HUES64 (cell line): ENCODE data around the gene AAMDC.
"Not testable (repeated sequence)": the region's sequence is repeated elsewhere in the genome, so short reads cannot be mapped to it uniquely, and the experiment has no call there.

Experiments
- H3K27ac ChIP-seq: 2 replicates; pipeline ENCODE4 v1.7.0; 2013; ENCODE audit warnings: low read depth, low read length, inconsistent platforms
- H3K27me3 ChIP-seq: 2 replicates; pipeline ENCODE4 v1.6.1; 2013; ENCODE audit warnings: mild to moderate bottlenecking, low read length; ENCODE audit not compliant: insufficient read depth
- H3K36me3 ChIP-seq: 2 replicates; pipeline ENCODE4 v1.6.1; 2013; ENCODE audit warnings: mild to moderate bottlenecking, low read length; ENCODE audit not compliant: insufficient read depth
- H3K4me1 ChIP-seq: 2 replicates; pipeline ENCODE4 v1.6.1; 2013; ENCODE audit warnings: mild to moderate bottlenecking, low read length, moderate library complexity; ENCODE audit not compliant: insufficient read depth
- H3K4me3 ChIP-seq: 2 replicates; pipeline ENCODE4 v1.5.1; 2013; ENCODE audit warnings: mild to moderate bottlenecking, low read length, moderate library complexity
- H3K9ac ChIP-seq: 2 replicates; pipeline ENCODE4 v1.6.1; 2013; ENCODE audit warnings: mild to moderate bottlenecking, low read depth, low read length
- H3K9me3 ChIP-seq: 2 replicates; pipeline ENCODE4 v1.6.1; 2013; ENCODE audit warnings: low read depth, low read length; ENCODE audit not compliant: insufficient read depth
- whole genome bisulfite sequencing: fragments of 150-250, 120-280 bp; methylation state at CpG from one replicate; pipeline ENCODE4 v1.1.7; 2013; ENCODE audit warnings: missing lambda C conversion rate; 5-methylcytosine and 5-hydroxymethylcytosine counted together

Gene AAMDC

GRCh38 chr11:77884186-77884828, 63.4 kb downstream of the AAMDC start:
- Histone ChIP-seq H3K36me3 (peaks cover 43% of the 10 kb centered on the region), H3K27ac (no peak overlapping the region), H3K9me3 (no peaks in the 10 kb centered on the region), H3K9ac (no peak overlapping the region), H3K27me3 (no peaks in the 10 kb centered on the region), H3K4me1 (no peaks in the 10 kb centered on the region), H3K4me3 (no peak overlapping the region)
- 96% methylated on average over 5 of the region's 6 CpGs for WGBS

GRCh38 chr11:77884829-77885190, 63.9 kb downstream of the AAMDC start:
- 96% methylated on average over 6 of the region's 6 CpGs for WGBS
- Histone ChIP-seq H3K36me3 (peaks cover 43% of the 10 kb centered on the region), H3K9ac (no peak overlapping the region), H3K27me3 (no peaks in the 10 kb centered on the region), H3K9me3 (no peaks in the 10 kb centered on the region), H3K4me1 (no peaks in the 10 kb centered on the region), H3K27ac (no peak overlapping the region), H3K4me3 (no peak overlapping the region)

- Histone ChIP-seq H3K9ac (no peak overlapping the region), H3K36me3 (peaks cover 37% of the 10 kb centered on the region), H3K4me3 (no peak overlapping the region), H3K4me1 (no peaks in the 10 kb centered on the region), H3K9me3 (no peaks in the 10 kb centered on the region), H3K27me3 (no peaks in the 10 kb centered on the region), H3K27ac (no peak overlapping the region)
- WGBS = 95% methylated on average over 18 of the region's 18 CpGs
Observed at GRCh38 chr11:77886401-77886800, 65.5 kb downstream of the AAMDC start.

- H3K9ac ChIP-seq, H3K4me1 ChIP-seq, H3K9me3 ChIP-seq, H3K4me3 ChIP-seq, H3K27me3 ChIP-seq, H3K27ac ChIP-seq: not testable (repeated sequence)
- peaks cover 30% of the 10 kb centered on the region for H3K36me3 ChIP-seq
- WGBS = 95% methylated on average over 4 of the region's 5 CpGs
Observed at GRCh38 chr11:77889045-77889444, 68.1 kb downstream of the AAMDC start.

- H3K27me3 ChIP-seq, H3K4me1 ChIP-seq, H3K27ac ChIP-seq, H3K4me3 ChIP-seq, H3K9ac ChIP-seq, H3K9me3 ChIP-seq: not testable (repeated sequence)
- peaks cover 29% of the 10 kb centered on the region for H3K36me3 ChIP-seq
Observed at GRCh38 chr11:77890100-77890614, 69.2 kb downstream of the AAMDC start.

- not testable (repeated sequence) for H3K9me3 ChIP-seq, H3K4me1 ChIP-seq, H3K9ac ChIP-seq, H3K27ac ChIP-seq, H3K27me3 ChIP-seq, H3K4me3 ChIP-seq
- peaks cover 29% of the 10 kb centered on the region for H3K36me3 ChIP-seq
- 88% methylated on average over 4 of the region's 4 CpGs for WGBS
Observed at GRCh38 chr11:77890619-77891056, 69.7 kb downstream of the AAMDC start.

GRCh38 chr11:77891256-77891655, 70.3 kb downstream of the AAMDC start:
- not testable (repeated sequence) for H3K27me3 ChIP-seq, H3K9me3 ChIP-seq, H3K4me3 ChIP-seq, H3K27ac ChIP-seq, H3K9ac ChIP-seq, H3K4me1 ChIP-seq
- H3K36me3 ChIP-seq = peaks cover 29% of the 10 kb centered on the region
- 98% methylated on average over 7 of the region's 7 CpGs for WGBS

- H3K4me3 ChIP-seq, H3K9ac ChIP-seq, H3K9me3 ChIP-seq, H3K4me1 ChIP-seq, H3K27me3 ChIP-seq, H3K27ac ChIP-seq: not testable (repeated sequence)
- WGBS = no CpG with 5 or more reads among the region's 4 CpGs
- H3K36me3 ChIP-seq = peaks cover 29% of the 10 kb centered on the region
Observed at GRCh38 chr11:77891703-77892102, 70.8 kb downstream of the AAMDC start.

- H3K27ac ChIP-seq, H3K9ac ChIP-seq, H3K4me3 ChIP-seq, H3K27me3 ChIP-seq, H3K4me1 ChIP-seq, H3K9me3 ChIP-seq: not testable (repeated sequence)
- 100% methylated on average over 1 of the region's 1 CpG for WGBS
- peaks cover 23% of the 10 kb centered on the region for H3K36me3 ChIP-seq
Observed at GRCh38 chr11:77894949-77895348, 74.0 kb downstream of the AAMDC start.

- Histone ChIP-seq H3K36me3 (peaks cover 13% of the 10 kb centered on the region), H3K4me3 (no peak overlapping the region), H3K9me3 (no peaks in the 10 kb centered on the region), H3K9ac (no peak overlapping the region), H3K27me3 (no peaks in the 10 kb centered on the region), H3K27ac (no peak overlapping the region), H3K4me1 (no peaks in the 10 kb centered on the region)
- whole genome bisulfite sequencing = 95% methylated on average over 2 of the region's 2 CpGs
Observed at GRCh38 chr11:77908835-77909234, 87.9 kb downstream of the AAMDC start.

GRCh38 chr11:77909277-77909676, 88.3 kb downstream of the AAMDC start:
- 88% methylated on average over 2 of the region's 2 CpGs for WGBS
- H3K9me3 ChIP-seq = no peaks in the 10 kb centered on the region
- no peak overlapping the region for H3K4me3 ChIP-seq
- no peaks in the 10 kb centered on the region for H3K4me1 ChIP-seq
- H3K9ac ChIP-seq = no peak overlapping the region
- peaks cover 13% of the 10 kb centered on the region for H3K36me3 ChIP-seq
- H3K27me3 ChIP-seq = no peaks in the 10 kb centered on the region
- H3K27ac ChIP-seq = no peak overlapping the region

- H3K9ac ChIP-seq, H3K27me3 ChIP-seq, H3K4me1 ChIP-seq, H3K27ac ChIP-seq, H3K9me3 ChIP-seq, H3K4me3 ChIP-seq: not testable (repeated sequence)
- peaks cover 16% of the 10 kb centered on the region for H3K36me3 ChIP-seq
- WGBS = 94% methylated on average over 6 of the region's 6 CpGs
Observed at GRCh38 chr11:77910828-77911227, 89.9 kb downstream of the AAMDC start.
